IMR-90 (cell line): ENCODE results near the gene BRPF1. TPM values are rescaled to one million over a fixed set of nuclear protein-coding genes. Genes with fewer than 3 reads are reported as not detected.

Experiments used
- ATAC-seq: fragments of 200-7000 bp; cut with Tn5 transposase; 2 replicates; pipeline ENCODE4 v1.9.1; 2020; ENCODE audit warnings: low read depth, mild to moderate bottlenecking, moderate library complexity
- BruUV-seq: library from RNA; stranded (reverse); fragments of 400-500 nt; replicated peaks from 2 replicates; lab custom pipeline; 2021; lab: Mats Ljungman, UMichigan
- CTCF ChIA-PET: fragments of 300-600 bp; formaldehyde crosslinking; extraction: SDS; loops from one replicate; lab custom pipeline; 2021; ENCODE audit warnings: antibody characterized with exemption; lab: Yijun Ruan, JAX
- POLR2A ChIA-PET: fragments of 300-600 bp; sonication (Branson Sonifier 250); formaldehyde crosslinking; loops from one replicate; lab custom pipeline; 2022; ENCODE audit warnings: antibody characterized with exemption; ENCODE audit not compliant: unreplicated experiment; lab: Charles Lee
- DNase-seq: peaks from one replicate; pipeline ENCODE4 v3.0.0; 2013
- H2AFZ ChIP-seq: replicated peaks from 2 replicates; pipeline ENCODE3; 2013; ENCODE audit warnings: low read length, mild to moderate bottlenecking; ENCODE audit not compliant: poor library complexity
- H2AK5ac ChIP-seq: 2 replicates; pipeline ENCODE4 v1.6.1; 2013; ENCODE audit warnings: low read depth, low read length, inconsistent platforms
- H2AK9ac ChIP-seq: replicated peaks from 2 replicates; pipeline ENCODE3; 2013; ENCODE audit warnings: mild to moderate bottlenecking, low read depth, low read length, moderate library complexity; ENCODE audit not compliant: poor library complexity
- H2BK120ac ChIP-seq: 2 replicates; pipeline ENCODE4 v1.6.1; 2013; ENCODE audit warnings: low read depth, low read length, inconsistent platforms
- H2BK15ac ChIP-seq: 3 replicates; pipeline ENCODE4 v1.6.1; 2013; ENCODE audit warnings: low read depth, low read length, inconsistent platforms
- H2BK20ac ChIP-seq: 2 replicates; pipeline ENCODE4 v1.6.1; 2013; ENCODE audit warnings: low read depth, mild to moderate bottlenecking, inconsistent platforms, low read length, moderate library complexity
- H2BK5ac ChIP-seq: 2 replicates; pipeline ENCODE4 v1.6.1; 2013; ENCODE audit warnings: mild to moderate bottlenecking, low read depth, low read length, inconsistent platforms; ENCODE audit not compliant: poor library complexity, severe bottlenecking
- H3K14ac ChIP-seq: replicated peaks from 2 replicates; pipeline ENCODE4 v1.6.1; 2013; ENCODE audit warnings: low read depth, low read length, inconsistent platforms
- H3K18ac ChIP-seq: 2 replicates; pipeline ENCODE4 v1.6.1; 2013; ENCODE audit warnings: low read depth, low read length, control low read depth
- H3K23ac ChIP-seq: 2 replicates; pipeline ENCODE4 v1.6.1; 2013; ENCODE audit warnings: low read depth, low read length, inconsistent platforms
- H3K27ac ChIP-seq: 2 replicates; pipeline ENCODE4 v1.5.1; 2013; ENCODE audit warnings: mild to moderate bottlenecking, control low read depth, low read length; ENCODE audit not compliant: insufficient read depth
- H3K27me3 ChIP-seq: 2 replicates; pipeline ENCODE4 v1.6.1; 2013; ENCODE audit warnings: low read length; ENCODE audit not compliant: control insufficient read depth, insufficient read depth
- H3K36me3 ChIP-seq: 2 replicates; pipeline ENCODE4 v1.6.1; 2013; ENCODE audit warnings: low read length, mixed read lengths; ENCODE audit not compliant: control insufficient read depth, insufficient read depth
- H3K4ac ChIP-seq: 2 replicates; pipeline ENCODE4 v1.6.1; 2013; ENCODE audit warnings: low read depth, low read length, inconsistent platforms
- H3K4me1 ChIP-seq: 2 replicates; pipeline ENCODE4 v1.6.1; 2013; ENCODE audit warnings: low read length, mixed read lengths; ENCODE audit not compliant: control insufficient read depth, insufficient read depth
- H3K4me2 ChIP-seq: 2 replicates; pipeline ENCODE4 v1.6.1; 2013; ENCODE audit warnings: low read depth, mild to moderate bottlenecking, control low read depth, low read length, moderate library complexity
- H3K4me3 ChIP-seq: 2 replicates; pipeline ENCODE4 v1.5.1; 2013; ENCODE audit warnings: low read depth, mild to moderate bottlenecking, control low read depth, low read length, moderate library complexity; ENCODE audit not compliant: insufficient read depth
- H3K56ac ChIP-seq: 2 replicates; pipeline ENCODE4 v1.6.1; 2013; ENCODE audit warnings: low read length, inconsistent platforms; ENCODE audit not compliant: insufficient read depth; ENCODE audit errors: extremely low read depth
- H3K79me1 ChIP-seq, 2 experiments: 2 replicates each; pipeline ENCODE4 v1.6.1; 2013; ENCODE audit warnings: low read length in 2 of 2, inconsistent platforms in 1 of 2, low read depth in 1 of 2
- H3K9ac ChIP-seq: 2 replicates; pipeline ENCODE4 v1.6.1; 2013; ENCODE audit warnings: low read depth, low read length, control low read depth
- H3K9me1 ChIP-seq: 2 replicates; pipeline ENCODE4 v1.6.1; 2013; ENCODE audit warnings: low read length, inconsistent platforms; ENCODE audit not compliant: insufficient read depth
- H3K9me3 ChIP-seq: 2 replicates; pipeline ENCODE4 v1.6.1; 2013; ENCODE audit warnings: low read length; ENCODE audit not compliant: control insufficient read depth, insufficient read depth
- H4K20me1 ChIP-seq: 2 replicates; pipeline ENCODE4 v1.6.1; 2013; ENCODE audit warnings: low read length, inconsistent platforms; ENCODE audit not compliant: insufficient read depth
- H4K5ac ChIP-seq: 2 replicates; pipeline ENCODE4 v1.6.1; 2013; ENCODE audit warnings: mild to moderate bottlenecking, low read depth, low read length, control low read depth
- H4K8ac ChIP-seq, 2 experiments: 2 replicates each; pipeline ENCODE4 v1.6.1; 2013; ENCODE audit warnings: low read depth in 2 of 2, low read length in 2 of 2, control low read depth in 1 of 2, inconsistent platforms in 1 of 2
- H4K91ac ChIP-seq: 2 replicates; pipeline ENCODE4 v1.6.1; 2013; ENCODE audit warnings: low read depth, low read length, inconsistent platforms; ENCODE audit not compliant: insufficient read depth
- BHLHE40 ChIP-seq: fragments of 150-350 bp; IDR thresholded peaks from 2 replicates; pipeline ENCODE4 v1.6.1; 2016; ENCODE audit warnings: mild to moderate bottlenecking, low read depth, low read length
- MAZ ChIP-seq: IDR thresholded peaks from 2 replicates; pipeline ENCODE4 v1.6.1; 2012; ENCODE audit warnings: low read depth, mild to moderate bottlenecking, low read length, improper control_type of control experiment, moderate library complexity, borderline replicate concordance
- RFX5 ChIP-seq: IDR thresholded peaks from 2 replicates; pipeline ENCODE4 v1.8.0; 2012; ENCODE audit warnings: low read depth, mild to moderate bottlenecking, low read length, moderate library complexity
- WGBS, 2 experiments: methylation state at CpG; one replicate each; pipeline versions ENCODE4 v1.1.5 to v1.1.7; 2013; ENCODE audit warnings: missing lambda C conversion rate in 2 of 2; ENCODE audit not compliant: insufficient read length in 1 of 2; ENCODE audit errors: extremely low coverage in 2 of 2; 5-methylcytosine and 5-hydroxymethylcytosine counted together
- dilution Hi-C: fragments of 300-500 bp; cut with HindIII; formaldehyde crosslinking; loops from one replicate; pipeline ENCODE4 v1.14.3; 2018; ENCODE audit warnings: low sequenced_read_pairs; ENCODE audit not compliant: unreplicated experiment
- in situ Hi-C: fragments of 300-500 bp; cut with MboI; formaldehyde crosslinking; loops from 3 replicates; pipeline ENCODE4 v1.14.3; 2019; ENCODE audit warnings: low sequenced_read_pairs, inconsistent platforms, mixed read lengths
- intact Hi-C: fragments of 100-400 bp; cut with micrococcal nuclease; formaldehyde crosslinking; loops from 2 replicates; pipeline ENCODE4 v1.10.0; 2022
- polyA plus RNA-seq, 3 experiments: library from polyadenylated mRNA; depleted of rRNA; stranded (reverse); fragments of >200 nt; gene quantifications; 2 replicates each; pipeline ENCODE4 v1.2.3, GENCODE V29; 2012; ENCODE audit warnings: low replicate concordance in 1 of 3
- total RNA-seq: library from RNA; depleted of rRNA; stranded (reverse); fragments of >200 nt; gene quantifications from 2 replicates; pipeline ENCODE4 v1.2.3, GENCODE V29; 2012
- TF ChIP-seq, protein P1 (sequence below): conservative IDR thresholded peaks from 2 replicates; pipeline ENCODE4 v1.5.1; 2012; ENCODE audit warnings: mild to moderate bottlenecking, low read depth, low read length, improper control_type of control experiment

BRPF1 gene
- total and polyA plus RNA-seq, 2 of the 4 experiments (the other 2 are of a cell fraction), result 13.6 to 15.6 TPM

GRCh38 chr3:9786825-9787669, 55.5 kb downstream of the BRPF1 start:
- ChIA-PET POLR2A (no interaction called here), CTCF (no interaction called here)
- H2BK15ac ChIP-seq, result no peak overlapping the region
- no peak overlapping the region for H3K23ac ChIP-seq
- peaks cover 9% of the 10 kb centered on the region for H3K4me1 ChIP-seq
- H3K56ac ChIP-seq, result no peak overlapping the region
- in situ Hi-C loops, result no loop called here
- H4K20me1 ChIP-seq, result no peaks in the 10 kb centered on the region
- DNase-seq (no peak), ATAC-seq (no peak)
- no peak overlapping the region for H3K4me3 ChIP-seq
- TF ChIP-seq, protein P1, sequence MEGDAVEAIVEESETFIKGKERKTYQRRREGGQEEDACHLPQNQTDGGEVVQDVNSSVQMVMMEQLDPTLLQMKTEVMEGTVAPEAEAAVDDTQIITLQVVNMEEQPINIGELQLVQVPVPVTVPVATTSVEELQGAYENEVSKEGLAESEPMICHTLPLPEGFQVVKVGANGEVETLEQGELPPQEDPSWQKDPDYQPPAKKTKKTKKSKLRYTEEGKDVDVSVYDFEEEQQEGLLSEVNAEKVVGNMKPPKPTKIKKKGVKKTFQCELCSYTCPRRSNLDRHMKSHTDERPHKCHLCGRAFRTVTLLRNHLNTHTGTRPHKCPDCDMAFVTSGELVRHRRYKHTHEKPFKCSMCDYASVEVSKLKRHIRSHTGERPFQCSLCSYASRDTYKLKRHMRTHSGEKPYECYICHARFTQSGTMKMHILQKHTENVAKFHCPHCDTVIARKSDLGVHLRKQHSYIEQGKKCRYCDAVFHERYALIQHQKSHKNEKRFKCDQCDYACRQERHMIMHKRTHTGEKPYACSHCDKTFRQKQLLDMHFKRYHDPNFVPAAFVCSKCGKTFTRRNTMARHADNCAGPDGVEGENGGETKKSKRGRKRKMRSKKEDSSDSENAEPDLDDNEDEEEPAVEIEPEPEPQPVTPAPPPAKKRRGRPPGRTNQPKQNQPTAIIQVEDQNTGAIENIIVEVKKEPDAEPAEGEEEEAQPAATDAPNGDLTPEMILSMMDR, result 0 out of 2 replicates have a peak, but pooled peaks have one; percentile 34
- TF ChIP-seq MAZ (no peak), BHLHE40 (no peak), RFX5 (no peak)
- H3K4me2 ChIP-seq, result no peak overlapping the region
- no peak overlapping the region for H3K14ac ChIP-seq
- H3K9me1 ChIP-seq, result peaks cover 15% of the 10 kb centered on the region
- H2BK5ac ChIP-seq, result no peak overlapping the region
- no peak overlapping the region for H4K8ac ChIP-seq
- H3K9me3 ChIP-seq, result no peaks in the 10 kb centered on the region
- no peak overlapping the region for H2AK5ac ChIP-seq
- H3K27me3 ChIP-seq, result no peaks in the 10 kb centered on the region
- WGBS, 2 experiments, result 96% methylated on average over 4 of the region's 13 CpGs; no CpG with 5 or more reads in 1 of the 2 experiments
- BruUV-seq, result no TSS peak
- H2BK120ac ChIP-seq, result no peak overlapping the region
- peak overlapping the region; percentile 34 for H2AK9ac ChIP-seq
- H4K5ac ChIP-seq, result no peak overlapping the region
- peaks cover 25 to 27% of the 10 kb centered on the region in 2 experiments for H3K79me1 ChIP-seq
- intact Hi-C loops, result no loop called here
- H3K9ac ChIP-seq, result no peak overlapping the region
- dilution Hi-C loops, result no loop called here
- no peak overlapping the region for H4K91ac ChIP-seq
- peaks cover 46% of the 10 kb centered on the region for H3K36me3 ChIP-seq
- H2AFZ ChIP-seq, result no peak overlapping the region
- H3K27ac ChIP-seq, result no peak overlapping the region
- no peak overlapping the region for H2BK20ac ChIP-seq
- H3K4ac ChIP-seq, result no peak overlapping the region
- no peak overlapping the region for H3K18ac ChIP-seq
